ENCODE results near the gene DENND1C. TPM values are rescaled to one million over a fixed set of nuclear protein-coding genes. Genes with fewer than 3 reads are reported as not detected.
A peak's percentile ranks its signal among the peaks of the same experiment; 100 is the strongest.

Gene DENND1C
- total RNA-seq, 1 experiment from 2014 or later: not detected

DNA sequence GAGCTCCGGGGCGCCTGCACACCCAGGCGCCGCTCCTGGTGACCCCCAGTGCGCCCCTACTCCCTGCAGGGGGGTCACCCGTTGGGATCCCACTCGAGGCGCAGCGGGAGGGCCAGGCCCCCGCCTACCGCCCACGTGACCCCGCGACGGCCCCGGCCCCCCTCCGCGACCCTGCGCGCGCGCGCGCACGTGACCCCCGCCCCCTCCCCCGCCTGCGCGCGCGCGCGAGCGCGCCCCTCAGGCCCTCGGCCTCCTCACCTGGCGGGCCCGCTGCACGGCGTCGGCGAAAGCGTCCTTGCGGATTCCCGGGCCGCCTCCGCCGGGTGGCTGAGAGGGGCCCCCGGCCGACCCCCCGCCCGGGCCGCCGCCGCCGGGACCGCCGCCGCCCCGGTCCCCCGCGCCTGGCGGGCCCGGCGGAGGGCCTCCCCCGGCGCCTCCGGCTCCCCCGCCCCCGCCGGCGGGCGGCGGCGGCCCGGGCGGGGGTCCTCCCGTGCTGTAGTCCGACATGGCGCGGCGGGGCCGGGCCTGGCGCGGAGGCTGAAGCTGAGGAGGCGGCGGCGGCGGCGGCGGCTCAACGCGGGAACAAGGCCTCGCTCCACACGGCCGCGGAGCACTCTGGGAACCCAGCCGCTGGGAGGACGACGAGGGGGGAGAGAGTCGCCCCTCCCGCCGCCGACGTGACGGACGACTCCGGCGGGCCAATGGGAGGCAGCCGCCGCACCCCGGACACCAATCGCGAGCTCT is 57.2 kb downstream of the DENND1C start, which contains the start of gene KHSRP:
Gene KHSRP, minus strand, starts transcription at position 617 of the 744 bp plus-strand sequence. Its CDS starts 110 bp downstream, at position 507.
- DNase-seq (ENCODE audit: low spot score): no peak

DNA sequence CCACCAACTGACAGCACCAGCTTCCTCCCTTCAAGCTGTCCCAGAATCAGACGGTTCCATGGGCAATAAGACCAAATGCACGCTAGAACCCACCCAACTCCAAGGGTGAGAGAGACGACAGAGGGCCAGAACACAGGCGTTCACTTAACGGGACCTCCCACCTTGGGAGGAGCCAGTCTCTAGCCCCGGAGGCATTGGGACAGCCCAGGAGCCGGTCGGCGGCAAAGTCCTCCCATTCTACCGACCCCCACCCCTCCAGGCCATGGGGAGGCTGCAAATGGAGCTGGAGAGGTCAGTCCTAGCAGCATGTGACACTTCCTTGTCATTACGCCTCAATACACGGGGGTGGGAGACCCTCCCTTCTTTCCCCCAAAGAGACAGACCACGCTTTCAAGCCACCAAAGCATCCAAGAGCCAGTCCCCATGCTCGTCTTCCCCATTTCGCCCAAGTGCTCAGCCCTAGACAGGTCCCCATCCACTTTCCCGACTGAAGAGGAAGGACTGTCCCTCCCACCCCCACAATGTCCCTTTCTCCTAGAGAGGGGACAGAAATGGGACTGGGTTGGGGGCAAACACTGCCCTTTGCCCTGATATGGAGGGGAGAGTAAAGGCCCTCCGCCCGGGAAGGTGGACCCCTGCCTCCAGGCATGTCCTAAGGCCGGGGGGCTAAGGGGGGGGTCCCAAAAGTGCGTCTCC is 57.9 kb downstream of the DENND1C start:
- DNase-seq (ENCODE audit: low spot score): peak; percentile 33

- no peak for DNase-seq (ENCODE audit: low spot score)
Observed at GRCh38 chr19:6421075-6422014, 60.2 kb downstream of the DENND1C start.

DNA sequence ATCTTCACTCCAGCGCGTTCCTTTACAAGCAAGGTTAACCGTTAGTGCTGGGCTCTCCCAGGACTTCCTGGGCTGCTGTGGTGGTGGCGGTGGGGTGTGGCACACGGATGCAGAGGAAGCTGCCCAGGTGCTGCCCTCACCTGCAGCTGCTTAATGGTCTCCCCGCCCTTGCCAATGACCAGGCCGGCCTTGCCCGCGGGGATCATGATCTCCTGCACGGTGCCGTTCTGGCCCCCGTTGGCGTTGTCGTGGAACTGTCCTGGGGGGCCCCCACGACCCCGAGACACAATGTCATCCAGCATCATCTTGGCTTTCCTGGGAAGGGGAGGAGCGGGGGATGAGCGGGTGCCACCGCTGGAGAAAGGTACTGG is 63.0 kb downstream of the DENND1C start:
- DNase-seq (ENCODE audit: low spot score): no peak

GRCh38 chr19:6417713-6418561 is 63.6 kb downstream of the DENND1C start:
- peak; percentile 9 for DNase-seq (ENCODE audit: low spot score)

Small RNAs within 50 kb of the gene (small RNA-seq; reads per million reads assigned to genes)
- gene AC010503.2: not detected

Other genes starting within 250 kb of the DENND1C start
- 22.5 and 27.4 TPM in 2 replicates for gene MLLT1, start 201.8 kb downstream of the DENND1C start, total RNA-seq (2014; rRNA removed; shearing (Covaris generic))
- not detected in 2 replicates for gene ACER1, start 148.2 kb downstream of the DENND1C start, total RNA-seq (2014; rRNA removed; shearing (Covaris generic))
- 114 and 124 TPM in 2 replicates for gene CLPP, start 120.3 kb downstream of the DENND1C start, total RNA-seq (2014; rRNA removed; shearing (Covaris generic))
- 52.4 and 61.2 TPM in 2 replicates for gene ALKBH7, start 109.0 kb downstream of the DENND1C start, total RNA-seq (2014; rRNA removed; shearing (Covaris generic))
- 0.28 and 0.47 TPM in 2 replicates for gene PSPN, start 105.9 kb downstream of the DENND1C start, total RNA-seq (2014; rRNA removed; shearing (Covaris generic))
- 37.0 and 40.9 TPM in 2 replicates for gene GTF2F1, start 88.6 kb downstream of the DENND1C start, total RNA-seq (2014; rRNA removed; shearing (Covaris generic))
- gene KHSRP, start 57.0 kb downstream of the DENND1C start, total RNA-seq (2014; rRNA removed; shearing (Covaris generic)): 143 and 160 TPM in 2 replicates
- 0.08 and 0.13 TPM in 2 replicates for gene SLC25A41, start 48.0 kb downstream of the DENND1C start, total RNA-seq (2014; rRNA removed; shearing (Covaris generic))
- gene SLC25A23, start 22.0 kb downstream of the DENND1C start, total RNA-seq (2014; rRNA removed; shearing (Covaris generic)): 49.8 and 82.5 TPM in 2 replicates
- gene CRB3, start 17.5 kb downstream of the DENND1C start, total RNA-seq (2014; rRNA removed; shearing (Covaris generic)): 91.6 and 101 TPM in 2 replicates
- not detected in 2 replicates for gene TUBB4A, start 20.5 kb upstream of the DENND1C start, total RNA-seq (2014; rRNA removed; shearing (Covaris generic))
- 3.0 and 3.1 TPM in 2 replicates for gene TNFSF9, start 49.2 kb upstream of the DENND1C start, total RNA-seq (2014; rRNA removed; shearing (Covaris generic))
- gene CD70, start 109.4 kb upstream of the DENND1C start, total RNA-seq (2014; rRNA removed; shearing (Covaris generic)): not detected in 2 replicates
- not detected in 2 replicates for gene TNFSF14, start 188.4 kb upstream of the DENND1C start, total RNA-seq (2014; rRNA removed; shearing (Covaris generic))
- 0.64 TPM in 1 of 2 replicates, not detected in the other for gene C3, start 238.9 kb upstream of the DENND1C start, total RNA-seq (2014; rRNA removed; shearing (Covaris generic))

All from HT-29 (cell line).